ENCODE data around the gene ZNF862.

GRCh38 chr7:149819961-149820340 is 18.2 kb upstream of the ZNF862 start:
- TF ChIP-seq CTCF (IDR thresholded peaks at IDR 0.05) (no peak), POLR2AphosphoS5 (IDR thresholded peaks at IDR 0.05) (no peak)
